Measurements from ENCODE around the gene LRRC4B. TPM values are rescaled to one million over a fixed set of nuclear protein-coding genes. Genes with fewer than 3 reads are reported as not detected.

LRRC4B gene
- total and polyA plus RNA-seq, 2 of the 4 experiments (the other 2 are of a cell fraction): 0.03 TPM; not detected in 1

DNA sequence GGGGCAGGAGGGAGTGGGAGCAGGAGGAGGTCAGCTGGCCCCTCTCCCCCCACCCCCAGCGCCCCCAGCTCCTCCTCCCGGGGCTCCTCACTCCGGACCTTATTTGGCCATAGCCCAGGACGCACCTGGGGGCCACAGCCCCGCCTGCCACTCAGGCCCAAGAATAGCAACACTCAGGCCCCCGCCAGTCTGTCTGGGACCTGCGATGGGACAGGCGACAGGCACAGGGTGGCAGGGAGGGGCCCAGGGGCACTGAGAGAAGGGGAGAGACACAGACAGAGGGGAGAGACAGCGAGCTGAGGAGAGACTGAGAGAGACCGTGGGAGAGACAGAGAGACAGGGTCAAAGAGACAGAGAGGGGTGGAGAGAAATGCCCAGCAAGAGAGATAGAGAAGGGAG, 67.5 kb downstream of the LRRC4B start:
- CTCF ChIA-PET: no interaction called here
- 54% methylated on average over 5 of the region's 10 CpGs; no CpG with 5 or more reads in 1 of the 2 experiments for WGBS, 2 experiments (ENCODE audit: extremely low coverage in 2 of 2, insufficient read length in 1 of 2)
- Histone ChIP-seq H2BK5ac (ENCODE audit: low read depth, low read length, poor library complexity, severe bottlenecking) (no peak overlapping the region), H2AK5ac (ENCODE audit: low read depth, low read length) (no peak overlapping the region), H3K27me3 (ENCODE audit: control insufficient read depth, insufficient read depth, low read length) (peaks cover 23% of the 10 kb centered on the region; the same call in 1 of the 2 replicates), H3K4me1 (ENCODE audit: control insufficient read depth, insufficient read depth, low read length) (no peaks in the 10 kb centered on the region), H3K9me1 (ENCODE audit: insufficient read depth, low read length) (no peaks in the 10 kb centered on the region), H3K4ac (ENCODE audit: low read depth, low read length) (no peak overlapping the region), H4K5ac (ENCODE audit: low read depth, low read length) (no peak overlapping the region), H4K8ac (ENCODE audit: low read depth in 2 of 2, low read length in 2 of 2) (no peak overlapping the region), H2AFZ (replicated peaks; ENCODE audit: low read length, poor library complexity) (no peak overlapping the region), H2BK120ac (ENCODE audit: low read depth, low read length) (no peak overlapping the region), H3K4me3 (ENCODE audit: insufficient read depth, low read depth, low read length) (no peak overlapping the region), H4K20me1 (ENCODE audit: insufficient read depth, low read length) (no peaks in the 10 kb centered on the region), H3K36me3 (ENCODE audit: control insufficient read depth, insufficient read depth, low read length) (0 out of 2 replicates have a peak, but pooled peaks cover 2% of the 10 kb centered on the region), H3K27ac (ENCODE audit: insufficient read depth, low read length) (no peak overlapping the region), H2BK20ac (ENCODE audit: low read depth, low read length) (no peak overlapping the region), H3K23ac (ENCODE audit: low read depth, low read length) (no peak overlapping the region), H3K4me2 (ENCODE audit: low read depth, low read length) (no peak overlapping the region), H3K79me1 (ENCODE audit: low read depth in 1 of 2, low read length in 2 of 2) (no peaks in the 10 kb centered on the region), H2AK9ac (replicated peaks; ENCODE audit: low read depth, low read length, poor library complexity) (no peak overlapping the region), H3K56ac (ENCODE audit: extremely low read depth, insufficient read depth, low read length) (no peak overlapping the region), H3K18ac (ENCODE audit: low read depth, low read length) (no peak overlapping the region), H3K14ac (replicated peaks; ENCODE audit: low read depth, low read length) (no peak overlapping the region), H4K91ac (ENCODE audit: insufficient read depth, low read depth, low read length) (no peak overlapping the region), H3K9me3 (ENCODE audit: control insufficient read depth, insufficient read depth, low read length) (no peaks in the 10 kb centered on the region), H3K9ac (ENCODE audit: low read depth, low read length) (no peak overlapping the region), H2BK15ac (ENCODE audit: low read depth, low read length) (no peak overlapping the region)
- TF ChIP-seq, protein P1, sequence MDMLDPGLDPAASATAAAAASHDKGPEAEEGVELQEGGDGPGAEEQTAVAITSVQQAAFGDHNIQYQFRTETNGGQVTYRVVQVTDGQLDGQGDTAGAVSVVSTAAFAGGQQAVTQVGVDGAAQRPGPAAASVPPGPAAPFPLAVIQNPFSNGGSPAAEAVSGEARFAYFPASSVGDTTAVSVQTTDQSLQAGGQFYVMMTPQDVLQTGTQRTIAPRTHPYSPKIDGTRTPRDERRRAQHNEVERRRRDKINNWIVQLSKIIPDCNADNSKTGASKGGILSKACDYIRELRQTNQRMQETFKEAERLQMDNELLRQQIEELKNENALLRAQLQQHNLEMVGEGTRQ (IDR thresholded peaks at IDR 0.05; ENCODE audit: low read depth, low read length): no peak
- no peak for TF ChIP-seq FOS (IDR thresholded peaks at IDR 0.05; ENCODE audit: low read depth, low read length)
- no peak for TF ChIP-seq POLR2A (IDR thresholded peaks at IDR 0.05; ENCODE audit: low read depth, low read length)
- no peak for TF ChIP-seq CHD1 (IDR thresholded peaks at IDR 0.05; ENCODE audit: low read depth, low read length)
- no peak for TF ChIP-seq SMC3 (IDR thresholded peaks at IDR 0.05; ENCODE audit: low read depth, low read length)
- no peak for TF ChIP-seq MXI1 (IDR thresholded peaks at IDR 0.05; ENCODE audit: borderline replicate concordance, low read depth, low read length)
- no peak for TF ChIP-seq NFE2L2 (IDR thresholded peaks at IDR 0.05; ENCODE audit: low read depth, low read length)
- TF ChIP-seq MAZ (IDR thresholded peaks at IDR 0.05; ENCODE audit: borderline replicate concordance, low read depth, low read length): no peak
- TF ChIP-seq RCOR1 (IDR thresholded peaks at IDR 0.05; ENCODE audit: insufficient replicate concordance, low read length): no peak
- TF ChIP-seq BHLHE40 (IDR thresholded peaks at IDR 0.05; ENCODE audit: low read depth, low read length): no peak
- TF ChIP-seq MAFK (IDR thresholded peaks at IDR 0.05; ENCODE audit: low read depth, low read length): no peak
- TF ChIP-seq RAD21 (IDR thresholded peaks at IDR 0.05; ENCODE audit: low read length): no peak
- TF ChIP-seq RFX5 (IDR thresholded peaks at IDR 0.05; ENCODE audit: low read depth, low read length): no peak
- TF ChIP-seq CTCF (conservative IDR thresholded peaks at IDR 0.05; ENCODE audit: low read depth, low read length): no peak
- no peak for TF ChIP-seq ELK1 (IDR thresholded peaks at IDR 0.05; ENCODE audit: borderline replicate concordance, low read depth, low read length)
- no peak for TF ChIP-seq CEBPB (IDR thresholded peaks at IDR 0.05; ENCODE audit: low read depth, low read length)
- intact Hi-C loops (cut with micrococcal nuclease): no loop called here
- DNase-seq: no peak
- BruUV-seq (replicated peaks): no TSS peak
- dilution Hi-C loops (cut with HindIII; ENCODE audit: low sequenced_read_pairs, unreplicated experiment): no loop called here
- POLR2A ChIA-PET (ENCODE audit: unreplicated experiment): no interaction called here
- in situ Hi-C loops (cut with MboI; ENCODE audit: low sequenced_read_pairs): no loop called here
- ATAC-seq (ENCODE audit: low read depth): no peak

Measured in IMR-90 (cell line).